Esophagus muscularis mucosa (tissue), 4 donors: ENCODE results near the gene S1PR3. TPM values are rescaled to one million over a fixed set of nuclear protein-coding genes. Genes with fewer than 3 reads are reported as not detected.
"Not testable (repeated sequence)": the region's sequence is repeated elsewhere in the genome, so short reads cannot be mapped to it uniquely, and the experiment has no call there.

Source experiments
- DNase-seq: peaks from one replicate; pipeline ENCODE4 v3.0.0-alpha.2; 2017; ENCODE audit errors: extremely low spot score
- H3K27ac ChIP-seq, 4 donors: fragments of 200-600 bp; sonication (generic); replicated peaks in 1 of 4; 1 replicate in 3 of 4; 2 replicates in 1 of 4; pipeline ENCODE4 v1.5.1; 2016 to 2019; ENCODE audit warnings: mild to moderate bottlenecking in 1 of 4
- H3K27me3 ChIP-seq, 4 donors: fragments of 200-600 bp; sonication (generic); one replicate each; pipeline versions ENCODE4 v1.5.1 to v1.6.0; 2016 to 2019
- H3K36me3 ChIP-seq, 4 donors: fragments of 200-600 bp; sonication (generic); one replicate each; pipeline ENCODE4 v1.5.1; 2016 to 2019
- H3K4me1 ChIP-seq, 4 donors: fragments of 200-600 bp; sonication (generic); one replicate each; pipeline ENCODE4 v1.5.1; 2016 to 2019
- H3K4me3 ChIP-seq, 4 donors: fragments of 200-600 bp; sonication (generic); 1 replicate in 2 of 4; 2 replicates in 2 of 4; pipeline ENCODE4 v1.5.1; 2016 to 2019; ENCODE audit warnings: mild to moderate bottlenecking in 4 of 4, moderate library complexity in 1 of 4
- H3K9me3 ChIP-seq, 4 donors: fragments of 200-600 bp; sonication (generic); 1 replicate in 3 of 4; 2 replicates in 1 of 4; pipeline ENCODE4 v1.5.1; 2016 to 2019
- CTCF ChIP-seq, 3 experiments: fragments of 200-600 bp in 2 of 3; fragments of 450-650 bp in 1 of 3; sonication (generic) in 2 of 3; IDR thresholded peaks; one replicate each; pipeline ENCODE4 v1.5.1; 2017 to 2019; ENCODE audit warnings: antibody characterized with exemption in 3 of 3, mild to moderate bottlenecking in 2 of 3, moderate library complexity in 1 of 3
- EP300 ChIP-seq: sonication (generic); formaldehyde crosslinking; IDR thresholded peaks from one replicate; pipeline ENCODE4 v1.6.1; 2017; ENCODE audit warnings: antibody characterized with exemption
- POLR2A ChIP-seq: fragments of 450-650 bp; IDR thresholded peaks from one replicate; pipeline ENCODE4 v1.6.1; 2017; ENCODE audit warnings: antibody characterized with exemption, moderate library complexity, mild to moderate bottlenecking, low read depth
- POLR2AphosphoS5 ChIP-seq, 2 donors: sonication (generic); formaldehyde crosslinking; IDR thresholded peaks; one replicate each; pipeline ENCODE4 v1.6.1; 2017; ENCODE audit warnings: antibody characterized with exemption in 2 of 2
- WGBS: methylation state at CpG from one replicate; pipeline ENCODE4 v1.1.5; 2018; 5-methylcytosine and 5-hydroxymethylcytosine counted together
- intact Hi-C: fragments of 100-400 bp; cut with DNase I; formaldehyde crosslinking; loops from one replicate; pipeline ENCODE4 v1.15.1; 2023
- total RNA-seq, 4 donors: library from RNA; depleted of rRNA; stranded (reverse); fragments of >200 nt; gene quantifications; one replicate each; pipeline versions ENCODE4 v1.1.0 to v1.2.1, GENCODE V29; 2016

S1PR3 gene
- 100 to 1,000 TPM; 184 to 340 (median 223) TPM for total RNA-seq

GRCh38 chr9:88991066-88992034, at the start of gene S1PR3:
Gene S1PR3 (plus strand): TSS chr9:88991468. CDS start chr9:89001201, 9,733 bp downstream.
- H3K9me3 ChIP-seq, result no peaks in the 10 kb centered on the region
- peak in 1 of 3 experiments; percentile 31 for TF ChIP-seq CTCF (IDR thresholded peaks at IDR 0.05)
- peak; percentile 94 to 97 for TF ChIP-seq POLR2AphosphoS5 (IDR thresholded peaks at IDR 0.05)
- no peak for TF ChIP-seq EP300
- H3K4me3 ChIP-seq, result peak within 1 kb of the TSS; percentile 86 to 100 (median 97)
- H3K27me3 ChIP-seq, result peaks cover 0 to 4% (median 0%) of the 10 kb centered on the region in 4 donors
- peak within 1 kb of the TSS; percentile 97 to 100 (median 99) for H3K27ac ChIP-seq
- H3K4me1 ChIP-seq, result peaks cover 28 to 64% (median 60%) of the 10 kb centered on the region in 4 donors
- H3K36me3 ChIP-seq, result peaks cover 0 to 12% (median 6%) of the 10 kb centered on the region in 4 donors
- WGBS, result 2% methylated on average over 17 of the region's 94 CpGs
- DNase-seq, result no peak
- intact Hi-C loops, result loop anchor here (5.0 kb wide), 1 partner anchor 344 kb away; no protein-coding TSS in a partner anchor

GRCh38 chr9:88941586-88941985, 49.7 kb upstream of the S1PR3 start:
- H3K4me3 ChIP-seq, H3K9me3 ChIP-seq, H3K27me3 ChIP-seq, H3K36me3 ChIP-seq, intact Hi-C loops, H3K27ac ChIP-seq: not testable (repeated sequence)
- 98% methylated on average over 5 of the region's 5 CpGs for WGBS
- peaks cover 0 to 10% (median 4%) of the 10 kb centered on the region in 4 donors for H3K4me1 ChIP-seq
- peak; percentile 37 for DNase-seq

GRCh38 chr9:88942411-88942810, 48.9 kb upstream of the S1PR3 start:
- TF ChIP-seq POLR2A (no peak), EP300 (no peak), CTCF (IDR thresholded peaks at IDR 0.05) (no peak), POLR2AphosphoS5 (IDR thresholded peaks at IDR 0.05) (no peak)
- no peaks in the 10 kb centered on the region for H3K27me3 ChIP-seq
- no peaks in the 10 kb centered on the region for H3K9me3 ChIP-seq
- 81% methylated on average over 1 of the region's 1 CpG for WGBS
- DNase-seq, result no peak
- no peak overlapping the region for H3K4me3 ChIP-seq
- no peaks in the 10 kb centered on the region for H3K36me3 ChIP-seq
- intact Hi-C loops, result no loop called here
- no peak overlapping the region for H3K27ac ChIP-seq
- peaks cover 0 to 13% (median 8%) of the 10 kb centered on the region in 4 donors for H3K4me1 ChIP-seq

GRCh38 chr9:88945636-88946333, 45.5 kb upstream of the S1PR3 start:
- TF ChIP-seq POLR2AphosphoS5 (IDR thresholded peaks at IDR 0.05) (no peak), CTCF (IDR thresholded peaks at IDR 0.05) (no peak), EP300 (no peak)
- 59% methylated on average over 4 of the region's 4 CpGs for WGBS
- intact Hi-C loops, result loop anchor here (5.0 kb wide), 1 partner anchor 42 kb away; no protein-coding TSS in a partner anchor
- Histone ChIP-seq H3K27me3 (no peaks in the 10 kb centered on the region), H3K9me3 (no peaks in the 10 kb centered on the region), H3K27ac (no peak overlapping the region), H3K4me3 (no peak overlapping the region), H3K36me3 (no peaks in the 10 kb centered on the region), H3K4me1 (peaks cover 20 to 46% (median 41%) of the 10 kb centered on the region in 4 donors)
- DNase-seq, result peak; percentile 66
